ENCODE measurements around the gene EVX2. TPM values are rescaled to one million over a fixed set of nuclear protein-coding genes. Genes with fewer than 3 reads are reported as not detected.
A peak's percentile ranks its signal among the peaks of the same experiment; 100 is the strongest.

EVX2 gene
- total RNA-seq, 1 donor from 2014 or later, result not detected

DNA sequence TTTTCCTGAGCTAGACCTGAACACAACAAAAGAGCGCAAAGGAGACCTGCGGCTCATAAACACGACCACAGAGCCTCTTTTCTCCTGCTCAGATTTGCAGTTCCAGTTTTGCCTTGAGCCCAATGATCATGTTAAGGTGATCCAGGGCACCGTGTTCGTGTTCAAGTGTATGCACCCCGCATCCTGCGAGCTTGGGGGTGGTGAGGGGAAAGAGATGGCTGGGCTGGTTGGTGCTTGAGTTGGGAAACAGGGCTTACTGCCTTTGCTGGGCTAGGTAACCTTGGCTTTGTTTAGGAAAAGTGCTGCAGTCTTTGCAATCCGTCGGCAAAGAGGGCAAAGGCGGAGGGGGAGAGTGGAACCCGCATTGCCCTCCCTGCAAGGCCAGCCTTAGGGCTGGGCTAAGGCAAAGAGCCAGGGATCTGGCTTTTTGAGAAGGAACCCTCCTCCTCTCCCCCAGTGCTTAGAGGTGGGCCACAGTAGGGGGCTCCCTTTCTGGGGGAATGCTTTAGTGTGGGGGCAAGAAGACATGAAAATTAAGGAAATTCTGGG is 34.1 kb upstream of the EVX2 start:
- no peak overlapping the region for H3K27ac ChIP-seq (ENCODE audit: low read depth, low read length)
- H4K20me1 ChIP-seq (ENCODE audit: insufficient read depth, low read length), result no peaks in the 10 kb centered on the region
- Mint-ChIP-seq H3K36me3 (ENCODE audit: low read depth, unreplicated experiment) (peaks cover 5% of the 10 kb centered on the region), H3K9me3 (ENCODE audit: unreplicated experiment) (peaks cover 36% of the 10 kb centered on the region), H3K27ac (ENCODE audit: unreplicated experiment) (no peak overlapping the region), H3K27me3 (ENCODE audit: low read depth, unreplicated experiment) (peaks cover 81% of the 10 kb centered on the region), H3K4me1 (ENCODE audit: low read depth, unreplicated experiment) (no peaks in the 10 kb centered on the region), H3K4me3 (ENCODE audit: unreplicated experiment) (no peak overlapping the region)
- peaks cover 9% of the 10 kb centered on the region for H3K9me3 ChIP-seq (ENCODE audit: insufficient read depth, low read depth, low read length)
- H3K4me2 ChIP-seq (ENCODE audit: low read length), result no peak overlapping the region
- peaks cover 4% of the 10 kb centered on the region for H3K4me1 ChIP-seq (ENCODE audit: insufficient read depth, low read length)
- TF ChIP-seq EZH2 (IDR thresholded peaks at IDR 0.05; ENCODE audit: insufficient read depth, low read length), result peak; percentile 58
- TF ChIP-seq, protein P1, sequence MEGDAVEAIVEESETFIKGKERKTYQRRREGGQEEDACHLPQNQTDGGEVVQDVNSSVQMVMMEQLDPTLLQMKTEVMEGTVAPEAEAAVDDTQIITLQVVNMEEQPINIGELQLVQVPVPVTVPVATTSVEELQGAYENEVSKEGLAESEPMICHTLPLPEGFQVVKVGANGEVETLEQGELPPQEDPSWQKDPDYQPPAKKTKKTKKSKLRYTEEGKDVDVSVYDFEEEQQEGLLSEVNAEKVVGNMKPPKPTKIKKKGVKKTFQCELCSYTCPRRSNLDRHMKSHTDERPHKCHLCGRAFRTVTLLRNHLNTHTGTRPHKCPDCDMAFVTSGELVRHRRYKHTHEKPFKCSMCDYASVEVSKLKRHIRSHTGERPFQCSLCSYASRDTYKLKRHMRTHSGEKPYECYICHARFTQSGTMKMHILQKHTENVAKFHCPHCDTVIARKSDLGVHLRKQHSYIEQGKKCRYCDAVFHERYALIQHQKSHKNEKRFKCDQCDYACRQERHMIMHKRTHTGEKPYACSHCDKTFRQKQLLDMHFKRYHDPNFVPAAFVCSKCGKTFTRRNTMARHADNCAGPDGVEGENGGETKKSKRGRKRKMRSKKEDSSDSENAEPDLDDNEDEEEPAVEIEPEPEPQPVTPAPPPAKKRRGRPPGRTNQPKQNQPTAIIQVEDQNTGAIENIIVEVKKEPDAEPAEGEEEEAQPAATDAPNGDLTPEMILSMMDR (IDR thresholded peaks at IDR 0.05; ENCODE audit: insufficient read depth, low read depth, low read length), result no peak
- H3K36me3 ChIP-seq (ENCODE audit: insufficient read depth, low read length), result no peaks in the 10 kb centered on the region
- peaks cover 99% of the 10 kb centered on the region for H3K27me3 ChIP-seq (ENCODE audit: insufficient read depth, low read length)
- no peak overlapping the region for H3K9ac ChIP-seq (ENCODE audit: low read length)
- DNase-seq (ENCODE audit: low read depth), result no peak
- no peak overlapping the region for H2AFZ ChIP-seq (ENCODE audit: low read depth, low read length)
- no peak overlapping the region for H3K4me3 ChIP-seq (ENCODE audit: insufficient read depth, low read depth, low read length)
- H3K79me2 ChIP-seq (ENCODE audit: insufficient read depth, low read length), result no peaks in the 10 kb centered on the region
- no peak for FAIRE-seq

DNA sequence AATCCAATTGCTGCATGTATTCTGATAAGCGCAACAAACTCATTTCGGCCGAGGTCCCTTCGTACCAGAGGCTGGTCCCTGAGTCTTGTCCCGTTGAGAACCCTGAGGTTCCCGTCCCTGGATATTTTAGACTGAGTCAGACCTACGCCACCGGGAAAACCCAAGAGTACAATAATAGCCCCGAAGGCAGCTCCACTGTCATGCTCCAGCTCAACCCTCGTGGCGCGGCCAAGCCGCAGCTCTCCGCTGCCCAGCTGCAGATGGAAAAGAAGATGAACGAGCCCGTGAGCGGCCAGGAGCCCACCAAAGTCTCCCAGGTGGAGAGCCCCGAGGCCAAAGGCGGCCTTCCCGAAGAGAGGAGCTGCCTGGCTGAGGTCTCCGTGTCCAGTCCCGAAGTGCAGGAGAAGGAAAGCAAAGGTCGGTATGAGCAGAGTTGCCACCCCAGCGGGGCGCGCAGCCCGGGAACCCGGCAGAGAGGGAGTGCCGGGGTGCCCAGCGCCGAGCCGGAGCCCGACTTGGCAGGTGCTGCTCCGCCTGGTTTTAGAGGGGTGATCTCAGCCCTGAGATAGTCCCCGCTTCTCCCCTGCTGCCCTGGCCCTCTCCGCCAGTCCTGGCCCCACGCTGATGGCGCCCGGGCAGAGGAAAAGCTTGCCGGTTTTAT is 33.5 kb upstream of the EVX2 start:
- DNase-seq (ENCODE audit: low read depth), result no peak
- Mint-ChIP-seq H3K4me1 (ENCODE audit: low read depth, unreplicated experiment) (no peaks in the 10 kb centered on the region), H3K4me3 (ENCODE audit: unreplicated experiment) (no peak overlapping the region), H3K9me3 (ENCODE audit: unreplicated experiment) (peaks cover 36% of the 10 kb centered on the region), H3K27me3 (ENCODE audit: low read depth, unreplicated experiment) (peaks cover 83% of the 10 kb centered on the region), H3K27ac (ENCODE audit: unreplicated experiment) (peak overlapping the region; percentile 84), H3K36me3 (ENCODE audit: low read depth, unreplicated experiment) (peaks cover 5% of the 10 kb centered on the region)
- peaks cover 9% of the 10 kb centered on the region for H3K9me3 ChIP-seq (ENCODE audit: insufficient read depth, low read depth, low read length)
- no peak overlapping the region for H3K4me3 ChIP-seq (ENCODE audit: insufficient read depth, low read depth, low read length)
- H3K27ac ChIP-seq (ENCODE audit: low read depth, low read length), result no peak overlapping the region
- TF ChIP-seq, protein P1 (IDR thresholded peaks at IDR 0.05; ENCODE audit: insufficient read depth, low read depth, low read length), result no peak
- TF ChIP-seq EZH2 (IDR thresholded peaks at IDR 0.05; ENCODE audit: insufficient read depth, low read length), result peak; percentile 86
- H3K36me3 ChIP-seq (ENCODE audit: insufficient read depth, low read length), result no peaks in the 10 kb centered on the region
- no peak overlapping the region for H2AFZ ChIP-seq (ENCODE audit: low read depth, low read length)
- H3K4me1 ChIP-seq (ENCODE audit: insufficient read depth, low read length), result no peaks in the 10 kb centered on the region
- H4K20me1 ChIP-seq (ENCODE audit: insufficient read depth, low read length), result no peaks in the 10 kb centered on the region
- H3K4me2 ChIP-seq (ENCODE audit: low read length), result no peak overlapping the region
- no peaks in the 10 kb centered on the region for H3K79me2 ChIP-seq (ENCODE audit: insufficient read depth, low read length)
- peaks cover 99% of the 10 kb centered on the region for H3K27me3 ChIP-seq (ENCODE audit: insufficient read depth, low read length)
- no peak for FAIRE-seq
- H3K9ac ChIP-seq (ENCODE audit: low read length), result no peak overlapping the region
